ENCODE data around the gene ACO2.
"Not testable (repeated sequence)": the region's sequence is repeated elsewhere in the genome, so short reads cannot be mapped to it uniquely, and the experiment has no call there.

Gene ACO2

DNA sequence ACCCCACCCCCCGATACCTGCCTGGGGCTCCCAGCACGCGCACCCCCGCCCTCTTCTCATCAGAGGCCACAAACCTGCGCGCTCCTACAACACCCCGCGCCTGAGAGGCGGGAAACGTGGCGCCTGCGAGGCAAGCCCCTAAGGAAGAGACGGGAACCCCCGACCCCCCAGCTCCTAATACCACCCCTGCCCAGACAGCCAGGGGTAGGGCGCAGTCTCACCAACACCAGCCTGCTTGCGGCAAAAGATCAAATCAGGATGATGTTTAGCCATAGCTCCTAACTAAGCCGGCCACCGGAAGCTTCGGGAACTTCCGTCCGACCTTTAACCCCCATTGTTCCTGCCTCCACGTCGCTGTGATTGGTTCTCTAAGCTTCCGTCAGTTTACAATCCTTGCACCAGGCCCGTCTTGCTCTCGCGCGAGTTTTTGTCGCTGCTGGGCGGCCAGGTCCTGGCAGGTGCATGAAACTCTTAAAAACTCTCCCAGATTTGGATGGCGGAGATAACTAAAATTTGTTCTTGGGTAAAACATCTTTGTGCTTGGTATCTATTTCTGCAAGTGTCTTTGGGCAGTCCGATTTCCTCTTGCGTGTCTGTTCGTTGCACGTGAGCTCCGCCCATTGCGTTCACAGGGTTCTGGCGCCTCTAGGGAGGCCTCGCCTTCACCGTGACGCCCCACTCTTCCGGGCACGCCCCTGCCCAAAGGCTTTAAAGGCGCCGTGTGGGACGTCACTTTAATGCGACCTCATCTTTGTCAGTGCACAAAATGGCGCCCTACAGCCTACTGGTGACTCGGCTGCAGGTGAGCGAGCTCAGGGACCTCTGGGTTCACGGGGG lies at the start of gene ACO2, which contains the start of gene PHF5A:
TSS of gene ACO2 (plus strand) at position 737 of the 837 bp plus-strand sequence. CDS start at position 767, 30 bp downstream.
TSS of gene PHF5A (minus strand) at position 312 of the 837 bp plus-strand sequence. CDS start at position 273, 39 bp downstream.
- peak; percentile 90 for DNase-seq (ENCODE audit: insufficient read length, low spot score)
- FAIRE-seq = peak; percentile 99

DNA sequence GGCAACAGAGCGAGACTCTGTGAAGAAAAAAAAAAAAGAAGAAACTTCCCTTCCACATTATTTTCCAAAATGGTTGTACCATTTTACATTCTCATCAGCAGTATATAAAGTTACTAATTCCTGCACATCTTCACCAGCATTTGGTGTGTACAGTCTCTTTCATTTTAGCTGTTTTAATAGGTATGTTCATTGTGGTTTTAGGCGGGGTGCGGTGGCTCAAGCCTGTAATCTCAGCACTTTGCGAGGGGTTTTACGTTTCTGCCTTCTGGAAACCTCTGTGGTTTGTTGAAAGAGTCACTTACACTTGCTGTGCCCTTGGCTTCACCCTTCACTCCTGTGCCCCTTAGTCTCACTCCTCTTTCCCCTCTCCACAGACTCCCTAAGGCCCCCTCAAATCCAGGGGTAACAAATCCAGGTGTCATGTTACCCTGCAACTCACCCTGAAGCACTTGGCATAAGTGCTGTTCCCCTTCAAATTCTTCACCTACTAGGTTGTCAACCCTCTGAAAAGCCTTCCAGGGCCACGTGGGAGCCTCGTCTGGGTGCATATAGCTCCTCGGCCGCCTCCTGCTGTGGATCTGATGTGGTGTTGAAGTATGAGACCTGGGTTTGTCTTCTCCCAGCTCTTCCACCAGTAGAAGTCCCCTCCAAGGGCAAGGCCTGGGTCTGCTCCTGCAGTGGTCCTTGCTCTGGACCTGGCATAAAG lies 43.1 kb upstream of the ACO2 start:
- no peak for DNase-seq (ENCODE audit: insufficient read length, low spot score)
- peak; percentile 74 for FAIRE-seq

GRCh38 chr22:41429232-41429950 lies 39.5 kb upstream of the ACO2 start:
- FAIRE-seq = no peak
- no peak for DNase-seq (ENCODE audit: insufficient read length, low spot score)

- FAIRE-seq (no peak), DNase-seq (ENCODE audit: insufficient read length, low spot score) (no peak)
Observed at GRCh38 chr22:41429951-41430332, 39.0 kb upstream of the ACO2 start.

DNA sequence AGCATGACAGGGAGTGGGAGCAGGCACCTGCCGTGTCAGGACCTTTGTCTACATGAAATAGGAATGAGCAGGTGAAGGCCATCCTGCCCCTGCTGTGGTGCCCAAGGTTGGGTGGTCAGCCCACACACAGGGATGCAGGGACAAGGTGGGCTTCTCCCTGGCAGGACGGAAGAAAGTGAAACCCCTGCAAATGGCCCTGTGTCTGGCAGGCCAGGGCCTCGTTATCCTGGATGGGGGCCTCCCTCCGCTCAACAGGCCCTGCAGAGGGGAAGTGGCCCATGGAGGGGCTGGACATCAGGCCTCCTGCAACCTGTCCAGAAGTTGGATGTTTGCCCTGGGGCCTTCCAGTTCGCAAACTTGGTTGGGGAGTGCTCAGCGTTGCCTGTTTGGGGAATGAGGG lies 37.3 kb upstream of the ACO2 start:
- FAIRE-seq (no peak), DNase-seq (ENCODE audit: insufficient read length, low spot score) (no peak)

DNA sequence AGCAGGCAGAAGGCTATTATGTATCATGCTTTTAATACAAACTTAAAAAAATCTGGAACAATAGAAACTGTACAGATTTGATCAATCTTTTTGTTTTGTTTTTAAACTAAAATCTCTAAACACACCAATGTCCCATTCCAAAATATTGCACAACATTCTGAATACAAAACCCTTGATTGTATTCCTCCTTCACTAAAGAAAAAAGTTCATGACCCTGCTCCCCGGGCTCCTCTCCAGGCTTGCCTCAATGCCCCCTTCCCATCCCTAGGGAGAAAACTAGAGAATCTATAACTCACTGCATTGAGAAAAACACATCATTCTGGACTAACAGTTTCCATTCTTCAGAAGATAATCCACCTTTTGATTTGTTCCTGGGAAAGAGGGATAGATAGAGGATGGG lies 35.4 kb upstream of the ACO2 start:
- DNase-seq (ENCODE audit: insufficient read length, low spot score) = not testable (repeated sequence)

GRCh38 chr22:41434361-41435003 lies 34.4 kb upstream of the ACO2 start:
- not testable (repeated sequence) for DNase-seq (ENCODE audit: insufficient read length, low spot score); FAIRE-seq

More for the DNA sequence above, 35.4 kb upstream of the ACO2 start:
- FAIRE-seq = not testable (repeated sequence)

DNA sequence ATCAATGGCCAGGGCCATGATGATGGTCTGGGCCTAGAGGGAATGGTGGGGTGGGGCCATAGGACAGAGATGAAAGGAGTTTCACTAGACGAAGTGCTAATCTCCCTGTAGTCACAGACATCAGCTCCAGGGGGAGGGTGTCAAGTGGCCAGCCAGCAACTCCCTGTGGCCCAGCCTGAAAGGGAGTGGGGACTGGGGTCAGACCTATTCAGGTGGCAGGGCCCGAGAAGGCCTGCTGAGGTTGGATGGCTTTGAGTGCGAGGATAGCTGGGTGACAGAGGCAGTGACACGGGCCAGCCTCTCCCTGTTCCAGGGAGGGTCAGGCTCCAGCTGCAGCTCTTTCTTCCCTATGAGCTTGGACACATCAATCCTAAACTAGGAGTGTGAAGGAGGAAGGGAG lies 33.4 kb upstream of the ACO2 start:
- FAIRE-seq (no peak), DNase-seq (ENCODE audit: insufficient read length, low spot score) (no peak)

DNA sequence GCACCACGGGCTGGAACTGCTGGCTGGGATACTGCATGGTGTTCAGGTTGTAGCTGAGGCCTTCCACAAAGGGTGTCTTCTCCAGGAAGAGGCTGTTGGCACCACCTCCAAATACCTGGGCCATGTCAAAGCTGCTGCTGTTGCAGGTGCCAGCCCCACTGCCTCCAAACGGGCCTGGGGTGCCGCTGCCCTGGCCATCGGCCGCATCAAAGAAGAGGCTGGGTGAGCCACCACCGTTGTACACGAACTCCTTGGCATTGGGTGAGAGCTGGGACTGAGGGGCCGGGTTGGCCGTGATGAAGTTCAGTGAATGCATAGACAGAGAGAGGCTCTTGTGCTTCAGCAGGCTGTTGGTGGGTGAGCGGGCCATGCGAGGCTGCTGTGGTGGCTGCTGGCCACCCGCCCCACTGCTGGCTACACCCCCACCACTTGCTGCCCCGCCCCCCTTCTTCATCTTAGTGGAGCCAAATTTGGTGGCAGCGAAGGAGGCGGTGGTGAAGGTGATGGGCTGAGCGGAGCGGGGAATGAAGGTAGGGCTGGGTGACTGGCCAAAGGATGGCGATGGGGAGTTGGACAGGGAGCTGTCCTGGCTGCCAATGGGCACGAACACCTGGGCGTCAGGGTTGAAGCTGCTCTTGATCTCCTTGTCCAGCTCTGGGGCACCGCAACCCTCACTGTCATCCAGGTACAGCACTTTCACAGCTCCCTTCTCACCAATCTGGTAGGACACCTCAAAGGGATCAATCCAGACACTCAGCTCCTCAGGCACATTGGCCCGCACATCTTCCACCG lies 32.4 kb upstream of the ACO2 start:
- FAIRE-seq = no peak

DNA sequence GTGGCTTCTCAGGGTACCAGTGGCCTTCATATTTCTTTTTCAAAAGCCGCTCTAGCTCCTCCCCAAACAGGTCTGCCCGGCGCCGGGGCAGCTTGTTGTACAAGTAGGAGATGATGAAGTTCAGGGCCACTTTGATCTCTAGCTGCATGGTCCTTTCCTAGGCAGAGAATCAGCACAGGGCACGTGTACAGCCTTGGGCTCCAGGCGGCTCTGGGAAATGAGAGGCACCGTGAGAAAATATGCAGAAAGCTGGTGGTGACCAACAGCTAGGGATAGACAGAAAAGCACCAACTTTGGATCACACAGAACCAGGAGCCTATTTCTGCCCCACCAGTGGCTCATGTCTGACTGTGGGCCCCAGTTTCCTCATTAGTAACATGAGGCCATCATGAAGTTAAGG lies 31.7 kb upstream of the ACO2 start:
- FAIRE-seq (no peak), DNase-seq (ENCODE audit: insufficient read length, low spot score) (no peak)

More for the DNA sequence above, 32.4 kb upstream of the ACO2 start:
- DNase-seq (ENCODE audit: insufficient read length, low spot score) = no peak

GRCh38 chr22:41440511-41440910 lies 28.4 kb upstream of the ACO2 start:
- not testable (repeated sequence) for FAIRE-seq; DNase-seq (ENCODE audit: insufficient read length, low spot score)

DNA sequence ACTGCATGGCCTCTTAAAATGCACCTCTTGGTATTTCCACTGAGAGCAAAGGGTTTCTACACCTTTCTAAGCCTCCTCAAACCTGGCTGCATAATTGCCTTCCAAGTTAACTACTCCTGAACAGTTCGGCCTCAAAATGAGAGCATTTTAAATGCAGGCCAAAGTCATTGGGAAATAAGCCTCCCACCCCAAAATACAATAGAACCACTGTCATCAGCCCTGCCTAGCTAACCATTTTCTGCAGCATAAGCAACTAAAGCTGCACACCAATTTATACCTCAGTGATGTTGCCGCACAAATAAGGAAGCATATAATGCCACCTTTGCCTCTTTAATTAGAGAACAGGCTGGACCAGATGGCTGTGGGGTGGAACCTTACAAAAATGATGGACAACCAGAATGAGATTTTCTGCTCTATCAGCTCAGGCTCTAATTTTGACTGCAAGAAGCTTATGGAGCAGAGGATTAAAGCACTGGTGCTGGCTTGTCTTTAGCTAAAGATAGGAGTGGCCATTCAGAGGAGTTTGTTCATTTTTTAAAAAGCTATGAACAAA lies 26.6 kb upstream of the ACO2 start:
- FAIRE-seq = no peak
- no peak for DNase-seq (ENCODE audit: insufficient read length, low spot score)

GRCh38 chr22:41444360-41445128 lies 24.4 kb upstream of the ACO2 start:
- DNase-seq (ENCODE audit: insufficient read length, low spot score) (peak; percentile 81), FAIRE-seq (peak; percentile 98)

- FAIRE-seq (peak; percentile 83), DNase-seq (ENCODE audit: insufficient read length, low spot score) (no peak)
Observed at GRCh38 chr22:41445129-41446056, 23.5 kb upstream of the ACO2 start.

GRCh38 chr22:41446057-41446501 lies 22.8 kb upstream of the ACO2 start:
- no peak for DNase-seq (ENCODE audit: insufficient read length, low spot score)
- no peak for FAIRE-seq

DNA sequence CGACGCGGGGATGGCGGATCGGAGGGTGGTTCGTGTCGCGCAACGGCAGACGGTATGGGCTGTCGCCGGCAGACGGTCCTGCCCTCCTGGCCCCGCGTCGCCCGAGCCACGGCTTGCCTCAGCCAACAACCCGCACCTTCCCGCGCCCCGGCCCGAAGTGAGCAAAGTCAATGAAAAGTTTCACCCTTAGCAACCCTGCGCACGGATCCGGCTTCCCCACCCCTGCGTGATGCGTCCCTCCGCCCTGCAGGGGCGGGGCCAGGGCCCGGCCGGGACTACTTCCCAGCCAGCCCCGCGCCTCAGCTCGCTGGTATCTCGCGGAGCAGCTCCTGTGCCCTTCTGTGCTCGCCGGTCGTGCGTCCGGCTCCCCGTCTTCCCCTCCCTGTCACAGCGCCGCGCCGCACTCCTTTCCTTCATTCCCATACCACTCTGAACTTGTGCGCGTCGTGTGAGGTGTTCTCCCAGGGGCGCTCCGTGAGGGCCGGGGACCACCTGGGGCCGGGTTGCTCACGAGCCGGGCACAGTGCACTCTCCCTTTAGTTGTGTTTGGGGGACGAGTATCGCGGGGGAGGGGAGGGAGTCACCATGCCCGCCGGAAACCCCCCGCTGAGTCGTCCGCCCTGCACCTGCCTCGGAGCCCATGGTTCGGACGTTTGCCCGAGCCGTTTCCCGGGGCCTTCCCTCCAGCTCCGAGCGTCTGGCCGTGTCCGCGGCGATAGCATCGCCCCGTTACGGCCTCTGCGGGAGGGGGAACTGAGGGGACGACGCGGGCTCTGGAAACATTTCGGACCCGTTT lies 22.1 kb upstream of the ACO2 start, which contains the start of gene TOB2:
TSS of gene TOB2 (minus strand) at position 163 of the 796 bp plus-strand sequence. CDS start 9,456 bp downstream, outside the sequence.
- FAIRE-seq = peak; percentile 81

More for the DNA sequence above, 22.1 kb upstream of the ACO2 start, which contains the start of gene TOB2:
- peak; percentile 47 for DNase-seq (ENCODE audit: insufficient read length, low spot score)
